OCI-LY7 (cell line): ENCODE measurements around the gene TMEM256.

Experiments
- CTCF ChIP-seq: fragments of 200-600 bp; sonication (generic); conservative IDR thresholded peaks from 2 replicates; pipeline ENCODE4 v1.5.1; 2014; ENCODE audit warnings: mild to moderate bottlenecking, antibody characterized with exemption, low read length, moderate library complexity, mixed read lengths
- EZH2phosphoT487 ChIP-seq: fragments of 200-600 bp; sonication (generic); IDR thresholded peaks from 2 replicates; pipeline ENCODE4 v1.6.1; 2018; ENCODE audit warnings: low read depth, borderline replicate concordance, mild to moderate bottlenecking, mixed run types, antibody characterized with exemption, low read length, moderate library complexity, mixed read lengths

GRCh38 chr17:7437369-7437863 lies 33.5 kb upstream of the TMEM256 start:
- TF ChIP-seq CTCF (no peak), EZH2phosphoT487 (no peak)
